Stimulated activated CD4-positive, alpha-beta T cell treated with anti-CD3 and anti-CD28 coated beads, Interleukin-4, amount 100 ng/mL, for 1 hour (primary cell): ENCODE data around the gene TM4SF1.
A peak's percentile ranks its signal among the peaks of the same experiment; 100 is the strongest.

Source experiments
- DNase-seq: peaks from one replicate; pipeline ENCODE4 v3.0.0-alpha.2; 2020

Gene TM4SF1

DNA sequence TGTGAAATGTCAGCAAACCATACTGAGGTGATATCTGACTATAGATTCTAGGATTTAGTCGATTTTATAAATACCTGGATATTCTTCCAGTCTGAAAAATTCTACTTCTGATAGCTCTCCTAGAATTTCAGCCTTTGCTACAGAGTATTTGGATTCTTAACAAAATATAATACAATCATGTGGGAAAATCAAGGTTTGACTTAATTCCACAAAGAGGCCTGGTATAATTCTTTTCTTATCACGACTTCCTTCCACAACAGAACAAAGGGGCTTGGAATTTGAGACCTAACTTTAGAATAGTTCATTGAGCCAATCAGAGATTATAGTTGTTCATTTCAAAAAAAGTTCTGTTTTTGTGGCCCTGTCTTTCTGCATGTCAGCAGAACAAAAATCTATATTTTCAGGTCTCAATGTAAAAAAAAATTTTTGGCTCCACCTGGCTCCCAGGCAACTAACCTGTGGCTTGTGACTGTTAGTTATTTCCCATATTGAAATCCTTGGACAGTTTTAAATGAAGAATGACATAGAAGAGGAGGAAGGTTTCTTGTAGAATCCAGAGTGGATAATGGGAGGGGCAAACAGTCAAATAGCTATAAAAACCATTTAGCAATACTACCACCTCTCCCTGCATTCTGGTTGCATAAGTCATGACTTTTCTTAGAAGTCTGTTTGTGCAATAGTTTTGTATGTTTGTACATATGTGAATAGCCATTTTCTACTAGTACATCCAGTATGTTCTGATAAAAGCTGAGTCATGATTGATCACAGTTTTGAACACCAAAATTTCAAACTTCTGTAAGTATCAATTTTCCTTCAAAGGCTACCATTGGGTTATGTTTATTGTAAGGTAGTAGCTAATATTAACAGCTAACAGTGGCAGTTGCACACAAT is 4.0 kb downstream of the TM4SF1 start:
- no peak for DNase-seq

DNA sequence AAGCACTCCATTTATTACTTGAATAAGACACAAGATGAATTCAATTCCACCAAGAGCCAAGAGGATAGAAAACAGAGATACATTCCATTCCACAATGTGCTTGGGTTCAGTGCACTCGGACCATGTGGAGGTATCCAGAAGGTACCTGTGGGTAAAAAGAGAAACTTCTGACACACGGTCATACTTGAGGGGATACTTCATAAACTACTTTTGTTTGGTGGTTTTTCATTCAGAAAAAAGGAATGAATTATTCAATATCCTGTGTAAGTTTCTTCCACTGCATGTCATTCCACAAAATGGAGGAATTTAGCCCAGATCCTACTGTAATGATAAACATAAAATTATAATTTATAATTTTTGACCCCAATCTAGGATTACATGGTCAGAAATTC is 5.7 kb downstream of the TM4SF1 start:
- no peak for DNase-seq

DNA sequence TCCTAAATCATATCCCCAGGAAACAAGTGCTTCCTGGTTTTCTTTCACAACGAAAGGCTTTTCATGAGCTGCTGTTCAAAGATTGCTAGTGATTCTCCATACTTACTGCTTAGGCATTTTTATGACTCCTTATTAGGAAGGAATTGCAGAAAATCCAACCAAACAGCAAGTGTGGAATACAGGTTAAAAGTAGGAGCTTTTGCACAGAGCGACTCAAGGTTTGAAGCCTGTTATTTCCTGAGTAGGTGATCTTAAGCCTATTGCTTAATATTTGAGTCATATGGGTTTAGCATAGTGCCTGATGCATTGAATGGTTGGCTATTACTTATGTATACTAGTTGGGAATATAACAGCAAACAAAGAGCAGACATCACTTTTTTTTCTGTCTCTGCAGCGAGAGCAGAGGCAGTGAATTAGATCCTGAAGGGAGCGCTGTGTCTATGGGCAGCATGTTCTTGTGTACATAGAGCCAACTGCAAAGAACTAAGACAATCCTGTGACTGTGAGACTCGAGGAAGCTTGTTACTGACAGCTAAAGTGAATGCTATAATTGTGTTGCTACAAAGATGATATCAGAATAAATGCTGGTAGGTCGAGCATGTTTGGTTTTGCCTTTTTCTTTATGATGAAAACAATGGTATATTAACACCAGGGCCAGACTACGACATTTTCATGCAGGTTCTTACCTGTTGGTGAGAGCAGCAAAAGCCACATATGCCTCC is 6.3 kb downstream of the TM4SF1 start:
- no peak for DNase-seq

DNA sequence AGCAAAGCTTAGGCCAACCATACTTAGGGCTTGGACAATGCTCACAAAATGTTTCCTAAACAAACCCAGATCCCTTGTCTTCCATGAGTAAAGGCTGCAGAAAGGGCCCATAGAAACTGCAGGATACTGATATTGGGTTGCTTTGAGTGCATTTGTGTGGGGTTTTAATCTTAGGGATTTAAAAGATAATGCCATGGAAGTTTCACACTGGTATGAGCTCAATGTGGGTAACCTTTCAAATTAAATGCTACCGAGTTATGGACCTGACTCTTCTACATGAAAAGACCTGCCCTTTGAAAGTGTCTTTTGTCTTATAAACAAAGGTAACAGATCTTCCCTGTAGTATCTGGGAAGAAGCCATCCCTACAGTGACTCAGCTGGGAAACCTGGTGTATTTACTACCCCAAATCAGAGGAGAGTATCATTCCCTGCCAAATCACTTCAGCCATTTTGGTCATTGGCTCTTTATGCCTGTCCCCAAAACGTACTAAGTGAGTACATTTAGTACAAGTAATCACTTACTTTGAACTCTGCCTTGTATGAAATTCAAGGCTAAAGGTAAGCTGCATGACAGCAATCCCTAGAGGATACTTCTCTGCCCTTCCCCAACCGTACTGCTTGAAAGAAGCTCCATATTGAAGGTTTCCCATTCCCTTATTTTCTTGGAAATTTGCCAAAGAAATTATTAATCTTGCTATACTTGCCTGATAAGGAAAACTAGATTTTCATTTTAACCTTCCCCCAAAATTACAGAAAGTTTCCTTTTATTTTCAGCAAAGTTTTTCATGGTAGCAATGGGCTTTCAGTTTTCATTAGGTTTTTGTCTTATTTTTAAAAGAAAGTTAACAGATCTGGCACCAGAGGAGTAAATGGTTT is 7.2 kb downstream of the TM4SF1 start:
- no peak for DNase-seq

DNA sequence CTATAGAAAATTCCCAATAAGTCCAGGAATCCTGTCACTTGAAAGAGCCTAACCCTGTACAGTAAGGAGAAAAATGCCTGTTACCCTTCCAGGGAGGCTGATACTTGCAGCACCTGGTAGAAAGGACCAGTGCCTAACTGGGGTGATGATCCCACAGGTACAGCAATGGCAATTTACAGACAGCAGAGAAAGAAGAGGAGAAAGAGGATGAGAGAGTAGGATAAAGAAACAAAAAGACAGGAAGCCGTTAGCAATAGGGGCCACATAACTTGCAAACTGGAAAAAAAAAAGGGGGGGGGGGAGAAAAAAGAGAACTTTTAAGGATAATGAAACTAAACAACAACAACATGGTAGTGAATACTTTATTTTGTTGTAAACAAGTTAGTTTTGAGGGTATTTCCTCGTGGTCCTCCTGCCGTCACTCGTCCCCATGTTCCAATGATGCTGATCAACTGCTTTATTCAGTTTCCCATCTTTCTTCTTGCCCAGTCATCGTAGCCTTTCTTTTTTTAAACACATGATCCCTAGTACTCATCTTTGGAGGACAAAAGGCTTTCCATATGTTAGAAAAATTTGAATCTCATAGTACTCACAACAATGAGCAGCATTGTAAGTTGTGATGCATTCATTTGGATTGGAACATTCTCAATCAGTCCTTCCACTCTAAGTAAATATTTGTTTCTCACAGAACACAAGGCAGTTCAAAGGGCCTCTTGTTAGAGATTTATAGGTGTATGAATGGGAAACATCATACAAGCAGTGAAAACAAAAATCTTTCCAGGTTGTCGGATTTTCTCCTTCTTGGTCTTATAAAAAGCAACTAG is 8.6 kb downstream of the TM4SF1 start:
- DNase-seq = no peak

DNA sequence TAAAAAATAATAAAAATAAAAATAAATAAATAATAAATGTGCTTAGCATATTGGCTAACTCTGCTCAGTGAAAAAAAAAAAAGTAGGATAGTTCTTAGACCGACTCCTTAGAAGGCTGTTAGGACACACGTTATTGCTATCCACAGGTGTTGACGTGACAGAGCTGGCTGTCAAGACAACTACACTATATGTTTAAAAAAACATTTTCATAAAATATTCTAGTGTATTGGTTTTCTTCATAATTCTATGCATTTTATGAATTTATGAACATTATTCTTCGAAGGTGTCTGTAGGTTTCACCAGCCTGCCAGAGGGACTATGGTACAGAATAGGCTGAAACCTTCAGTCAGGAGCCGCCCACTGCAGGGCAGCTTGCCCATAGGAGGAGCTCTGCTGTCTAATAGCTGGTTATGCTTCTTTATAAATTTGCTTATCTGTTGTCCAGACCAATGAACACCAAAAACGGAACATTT is 9.2 kb downstream of the TM4SF1 start:
- no peak for DNase-seq

DNA sequence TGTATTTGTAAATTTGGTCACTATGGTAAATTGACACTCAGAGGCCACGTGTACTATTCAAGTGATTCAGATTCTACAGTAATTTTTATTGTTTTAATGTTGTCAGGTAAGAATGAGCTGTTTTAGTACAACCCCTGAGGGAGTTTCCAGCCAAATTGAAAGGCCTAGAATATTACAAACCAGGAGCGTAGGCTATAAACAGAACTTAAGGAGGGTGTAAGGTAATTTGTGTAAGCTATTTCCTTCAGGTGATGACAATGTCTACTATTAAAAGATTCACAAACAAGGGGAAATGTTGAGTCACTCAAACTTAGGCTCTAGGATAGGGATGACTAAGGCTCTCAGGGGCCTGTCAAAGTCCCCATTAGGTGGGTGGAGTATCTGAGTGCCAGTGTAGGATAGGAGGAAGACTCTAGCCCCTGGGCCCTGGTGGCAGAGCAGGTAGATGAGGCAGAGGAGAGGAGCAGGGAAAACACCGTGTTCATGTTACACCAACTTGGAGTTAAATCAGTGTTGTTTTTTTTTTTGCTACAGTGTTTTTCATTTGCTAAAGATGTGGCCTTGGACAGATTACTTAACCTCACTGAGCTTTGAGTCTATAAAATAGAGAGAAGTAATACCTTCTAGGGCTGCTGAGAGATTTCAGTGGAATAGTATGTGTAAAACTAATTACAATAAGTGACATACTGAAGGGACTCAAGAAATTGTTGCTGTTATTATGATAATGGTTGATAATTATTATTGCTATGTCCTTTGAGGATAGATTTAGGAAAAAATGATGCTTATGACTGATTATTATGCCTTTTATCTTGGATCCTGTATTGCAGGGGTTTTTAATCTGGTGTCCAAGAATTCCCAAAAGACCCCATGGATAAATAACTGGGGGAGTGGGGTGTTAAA is 10.3 kb downstream of the TM4SF1 start:
- DNase-seq = no peak

DNA sequence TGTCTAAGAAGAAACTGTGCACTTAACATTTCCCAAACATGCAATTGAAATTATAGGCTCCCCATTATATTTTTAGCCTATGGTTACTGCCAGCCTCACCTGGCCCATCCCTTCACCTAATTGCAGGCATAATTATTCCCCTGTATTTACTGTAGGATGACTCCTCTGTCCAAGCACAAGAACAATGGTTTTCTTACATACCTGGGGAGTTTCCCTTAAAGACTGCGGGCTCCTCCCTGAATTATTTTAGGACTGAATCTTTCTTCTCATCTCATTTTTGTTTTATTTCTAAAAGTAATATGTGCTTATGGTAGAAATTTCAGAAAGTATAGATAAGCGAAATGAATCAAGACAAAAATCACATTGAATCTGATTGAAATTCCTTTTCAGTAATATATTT is 11.4 kb downstream of the TM4SF1 start:
- no peak for DNase-seq

DNA sequence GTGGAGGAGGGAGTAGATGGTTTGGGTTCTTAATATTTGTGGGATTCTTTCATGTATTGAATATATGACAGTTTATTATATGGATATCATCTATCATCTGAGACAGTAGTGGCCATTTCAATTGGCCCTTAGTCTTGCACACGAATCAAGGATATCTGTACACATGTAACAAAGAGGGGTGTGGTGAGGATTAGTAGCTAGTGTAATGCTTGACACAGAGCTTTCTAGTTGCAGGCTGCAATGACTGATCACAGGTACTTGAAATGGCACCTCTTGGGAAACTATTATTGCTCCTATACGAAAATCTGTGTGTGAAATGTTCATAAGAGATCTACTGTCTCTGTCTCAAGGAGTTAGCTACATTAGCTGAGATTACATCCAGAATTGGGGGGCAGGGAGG is 12.8 kb downstream of the TM4SF1 start:
- no peak for DNase-seq

DNA sequence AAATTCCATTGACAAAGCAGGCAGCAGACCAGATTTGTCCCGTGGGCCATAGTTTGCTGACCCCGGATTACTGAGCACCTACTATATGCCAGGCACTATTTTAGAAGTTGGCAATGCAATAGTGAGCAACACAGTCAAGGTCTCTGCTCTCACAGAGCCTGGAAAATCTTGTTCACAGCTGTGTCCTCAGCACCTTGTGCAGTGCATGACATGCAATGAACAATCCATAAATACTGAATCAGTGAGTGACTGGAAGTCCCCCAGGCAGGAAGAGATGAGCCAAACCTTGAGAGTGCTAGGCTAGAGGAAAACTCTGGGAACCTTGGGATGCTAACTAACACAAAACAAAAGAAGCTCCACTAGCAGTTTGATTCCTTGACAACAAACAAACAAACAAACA is 14.4 kb downstream of the TM4SF1 start:
- DNase-seq = no peak

DNA sequence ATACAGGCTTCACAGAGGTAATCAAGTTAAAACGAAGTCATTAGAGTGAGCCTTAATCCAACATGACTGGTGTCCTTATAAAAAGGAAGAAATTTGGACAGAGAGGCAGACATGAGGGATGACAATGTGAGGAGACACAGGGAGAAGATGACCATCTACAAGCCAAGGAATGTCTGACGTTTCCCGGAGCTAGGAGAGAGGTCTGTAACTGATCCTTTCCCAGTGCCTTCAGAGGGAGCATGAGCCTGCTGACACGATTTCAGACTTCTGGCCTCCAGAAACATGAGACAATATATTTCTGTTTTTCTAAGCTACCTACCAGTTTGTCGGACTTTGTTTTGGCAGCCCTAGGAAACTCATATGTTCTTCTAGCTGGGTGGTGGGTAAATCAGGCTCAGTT is 15.1 kb downstream of the TM4SF1 start:
- DNase-seq = no peak

DNA sequence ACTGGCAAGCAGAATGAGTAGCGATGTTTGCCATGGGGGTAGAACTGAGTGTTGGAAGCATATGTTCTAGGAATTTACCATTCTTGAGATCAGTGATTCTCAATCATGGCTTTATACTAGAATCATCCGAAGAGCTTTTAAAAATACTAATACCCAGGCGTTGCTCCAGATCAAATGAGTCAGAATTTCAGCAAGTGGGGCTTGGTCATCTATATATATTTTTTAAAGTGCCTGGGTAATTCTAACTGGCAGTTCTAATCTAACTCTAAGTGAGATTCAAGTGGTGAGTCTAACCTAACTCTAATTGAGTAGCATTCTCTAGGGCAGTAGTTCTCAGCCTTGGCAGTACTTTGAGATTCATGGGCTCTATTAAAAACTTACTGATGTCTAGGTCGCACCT is 20.8 kb downstream of the TM4SF1 start:
- no peak for DNase-seq

DNA sequence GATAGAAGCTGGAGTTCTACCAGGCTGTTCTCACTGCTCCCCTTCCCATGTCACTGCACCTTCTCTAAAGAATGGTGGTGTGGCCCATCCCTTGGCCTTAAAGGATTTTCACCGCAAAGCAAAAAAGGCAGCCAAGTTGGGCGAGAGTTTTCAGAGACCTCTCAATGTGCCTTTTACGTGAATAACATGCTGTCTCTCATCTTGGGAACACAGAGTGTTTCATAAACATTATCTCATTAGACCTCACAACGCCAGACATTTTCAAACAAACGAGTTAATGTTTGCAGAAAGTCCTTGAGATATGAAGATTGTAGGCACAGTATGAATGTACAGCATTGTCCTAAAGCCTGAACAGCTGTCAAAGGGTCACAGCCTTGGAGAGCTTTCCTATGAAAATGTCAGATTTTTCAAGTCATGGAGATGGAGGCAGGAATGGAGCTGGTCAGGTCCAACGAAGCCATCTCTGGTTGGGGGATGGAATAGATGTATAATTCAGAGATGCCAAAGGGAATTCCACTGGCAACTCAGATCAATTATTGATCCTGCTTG is 21.3 kb downstream of the TM4SF1 start:
- DNase-seq = no peak

DNA sequence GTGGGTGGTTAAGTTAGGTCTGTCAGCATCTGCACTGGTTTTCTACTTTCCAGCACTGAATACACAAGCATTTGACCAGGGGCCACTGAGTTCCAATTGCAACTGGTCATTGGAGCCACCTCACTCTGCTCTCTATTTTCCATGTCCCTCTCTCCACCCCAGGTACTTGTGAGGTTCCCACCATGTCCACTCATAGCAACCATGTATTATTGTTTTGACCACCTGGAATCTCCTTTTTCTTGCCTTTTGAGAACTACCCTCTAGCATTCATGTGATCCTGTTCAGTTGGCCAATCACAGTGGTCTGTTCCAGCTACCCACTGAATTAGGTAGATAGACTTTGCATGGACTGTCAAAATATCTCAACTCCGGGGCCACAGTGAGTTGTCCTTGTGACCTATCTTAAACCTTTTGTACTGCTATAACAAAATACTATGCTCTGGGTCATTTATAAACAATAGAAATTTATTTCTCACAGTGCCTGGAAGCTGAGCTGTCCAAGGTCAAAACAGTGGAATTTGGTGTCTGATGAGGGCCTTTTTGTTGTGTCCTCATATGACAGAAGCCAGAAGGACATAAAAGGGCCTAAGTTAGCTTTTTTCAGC is 23.8 kb downstream of the TM4SF1 start:
- no peak for DNase-seq

DNA sequence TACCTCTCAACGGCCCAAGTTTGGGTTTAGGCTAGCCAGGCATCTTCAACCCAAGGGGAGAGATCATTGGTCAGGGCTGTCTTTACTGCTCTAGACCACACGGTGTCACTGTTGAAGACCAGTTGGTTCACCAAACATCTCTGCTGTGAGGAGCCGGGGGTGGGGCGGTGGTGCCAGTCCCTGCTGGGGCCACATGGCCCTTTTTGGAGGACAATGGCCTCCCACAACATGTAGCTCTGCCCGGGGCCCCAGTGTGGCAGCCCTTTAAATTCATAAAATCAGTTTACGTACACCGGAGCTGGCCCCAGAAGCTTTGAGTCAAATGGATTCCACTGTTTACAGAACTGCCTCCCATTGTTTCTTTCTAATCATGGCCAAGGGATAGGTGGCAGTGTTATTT is 24.9 kb downstream of the TM4SF1 start:
- peak; percentile 15 for DNase-seq

DNA sequence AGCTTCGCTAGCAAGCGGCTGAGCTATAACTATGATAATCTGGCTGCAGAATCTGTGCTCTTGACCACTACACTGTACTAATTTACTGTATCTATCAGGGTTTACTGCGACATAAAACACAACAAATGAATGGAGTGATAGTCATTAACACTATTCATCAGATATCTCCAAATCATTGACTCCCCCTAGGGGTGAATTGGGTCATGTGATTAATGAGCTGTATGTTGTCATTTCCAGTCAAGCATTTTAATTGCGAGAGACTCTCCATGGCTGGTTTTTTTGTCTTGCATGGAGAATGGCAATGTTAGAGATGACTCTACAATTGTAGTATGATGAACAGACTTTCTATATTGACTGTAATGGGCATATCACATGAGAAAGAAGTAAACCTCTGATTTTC is 33.5 kb downstream of the TM4SF1 start:
- no peak for DNase-seq

DNA sequence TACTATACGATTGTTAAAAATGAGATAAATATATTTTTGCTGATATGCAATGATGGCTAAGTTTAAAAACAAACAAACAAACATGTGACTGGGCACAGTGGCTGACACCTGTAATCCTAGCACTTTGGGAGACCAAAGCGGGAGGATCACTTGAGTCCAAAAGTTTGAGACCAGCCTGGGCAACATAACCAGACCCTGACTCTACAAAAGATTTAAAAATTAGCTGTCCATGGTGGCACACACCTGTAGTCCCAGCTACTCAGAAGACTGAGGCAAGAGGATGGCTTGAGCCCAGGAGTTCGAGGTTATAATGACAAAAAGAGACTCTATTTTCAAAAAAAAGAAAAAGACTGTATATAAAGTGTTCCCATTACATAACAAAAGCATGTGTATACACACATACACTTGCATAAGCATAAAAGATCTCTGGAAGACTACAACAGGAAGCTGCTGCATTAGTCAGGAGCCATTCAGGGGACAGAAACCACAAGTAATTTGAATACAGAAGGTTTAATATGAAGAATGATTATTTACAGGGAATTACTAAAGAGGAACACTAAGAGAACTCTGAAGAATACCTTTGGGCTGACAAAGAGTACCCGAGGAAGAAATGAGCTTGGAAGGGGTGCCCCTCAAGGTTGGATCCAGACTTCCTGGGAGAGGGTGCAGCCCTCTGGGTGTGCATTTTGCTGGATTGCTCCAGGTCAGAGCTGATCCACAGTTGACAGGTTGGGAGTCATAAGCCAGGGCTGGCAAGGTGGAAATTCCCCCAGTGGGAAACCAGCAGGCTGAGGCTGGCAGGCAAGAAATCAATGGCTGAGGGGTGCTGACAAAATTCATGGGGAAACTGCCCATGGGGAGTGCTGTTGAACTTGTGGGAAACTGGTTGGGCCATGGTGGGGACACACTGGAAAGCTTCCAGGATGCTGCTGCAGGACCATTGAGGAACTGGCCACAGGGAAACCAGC is 34.8 kb downstream of the TM4SF1 start:
- DNase-seq = no peak

DNA sequence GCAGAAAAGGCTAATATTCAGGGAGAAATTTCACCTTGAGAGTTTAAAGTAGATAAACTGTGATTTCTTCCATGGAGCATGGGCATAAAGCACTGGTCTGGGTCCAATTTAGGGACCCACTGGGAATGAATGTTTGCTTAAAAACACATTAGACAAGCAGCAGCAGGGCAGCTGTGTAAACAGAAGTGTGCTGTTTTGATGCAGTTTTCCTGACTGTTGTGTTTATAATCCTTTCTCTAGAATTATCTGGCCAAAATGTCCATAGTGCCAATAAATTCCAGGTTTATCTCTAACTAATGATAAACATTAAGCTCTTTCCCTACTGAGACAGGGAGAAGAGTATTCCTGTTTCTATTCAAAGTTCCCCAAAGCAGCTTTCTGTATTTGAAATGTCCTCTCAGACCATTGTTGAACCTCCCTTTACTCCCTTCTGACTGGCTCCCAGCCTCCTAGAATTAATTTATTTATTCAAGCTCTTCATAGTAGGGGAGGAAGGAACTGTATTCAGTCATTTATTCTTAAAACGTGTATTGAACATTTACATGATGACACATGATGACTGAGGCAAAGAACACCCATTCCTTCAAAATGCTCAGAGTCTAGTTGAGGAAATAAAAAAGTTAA is 37.0 kb downstream of the TM4SF1 start:
- no peak for DNase-seq

DNA sequence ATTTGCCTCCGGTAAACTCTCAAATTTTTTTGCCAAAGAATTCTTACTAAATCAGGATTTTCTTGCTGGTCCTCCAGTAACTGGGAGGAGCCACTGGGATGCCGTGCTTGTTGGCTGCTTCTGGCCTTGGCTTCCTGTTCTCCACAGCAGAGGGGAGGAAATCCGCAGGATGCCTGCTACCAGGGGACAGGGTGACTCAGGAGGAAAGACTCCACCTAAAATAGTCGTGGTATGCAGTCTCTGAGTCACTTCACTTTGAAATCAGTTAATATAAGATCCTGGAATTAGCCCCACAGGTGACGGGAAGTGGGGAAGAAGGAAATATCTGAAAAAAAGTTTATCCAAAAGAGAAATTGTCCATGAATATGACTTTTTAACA is 37.5 kb downstream of the TM4SF1 start:
- no peak for DNase-seq
